Measurements from ENCODE around the gene AGBL4.
"Not testable (repeated sequence)": the region's sequence is repeated elsewhere in the genome, so short reads cannot be mapped to it uniquely, and the experiment has no call there.

Gene AGBL4

DNA sequence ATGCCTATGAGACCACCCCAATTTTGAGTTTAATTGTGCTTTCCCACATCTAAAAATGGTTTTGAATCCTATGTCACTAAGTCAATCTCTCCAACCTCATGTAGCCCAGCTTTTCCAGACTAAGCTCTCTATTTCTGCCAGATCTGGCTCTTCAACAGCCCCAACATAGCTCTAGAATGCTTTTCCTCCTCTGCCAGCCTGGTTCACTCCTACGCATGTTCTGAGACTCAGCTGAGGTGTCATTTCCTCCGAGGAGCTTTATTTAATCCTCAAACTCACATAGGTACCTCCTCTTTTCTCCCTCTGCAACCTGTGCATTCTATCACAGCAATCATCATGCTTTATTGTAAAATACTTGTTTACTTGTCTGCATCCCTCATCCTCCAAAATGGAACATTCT is 729.2 kb downstream of the AGBL4 start:
- Histone ChIP-seq H2BK120ac (ENCODE audit: low read depth, low read length) (no peak overlapping the region), H3K4me2 (ENCODE audit: low read length, poor library complexity, severe bottlenecking) (no peak overlapping the region), H3K27me3 (ENCODE audit: control insufficient read depth in 1 of 2, insufficient read depth in 1 of 2, low read length in 2 of 2) (no peaks in the 10 kb centered on the region), H3K14ac (ENCODE audit: low read length in 2 of 2) (no peak overlapping the region), H3K27ac (ENCODE audit: low read length, poor library complexity, severe bottlenecking) (no peak overlapping the region), H3K36me3 (ENCODE audit: control insufficient read depth in 1 of 2, insufficient read depth in 2 of 2, low read depth in 1 of 2, low read length in 2 of 2) (no peaks in the 10 kb centered on the region), H3K4ac (ENCODE audit: low read depth in 1 of 2, low read length in 2 of 2) (no peak overlapping the region), H2BK15ac (ENCODE audit: low read depth, poor library complexity, severe bottlenecking) (no peak overlapping the region), H3K4me1 (ENCODE audit: control insufficient read depth, insufficient read depth, low read depth, low read length) (no peaks in the 10 kb centered on the region), H2AK5ac (ENCODE audit: low read length, severe bottlenecking) (no peak overlapping the region), H3K23ac (ENCODE audit: low read length in 2 of 2) (no peak overlapping the region), H2AFZ (ENCODE audit: low read depth, low read length) (no peak overlapping the region), H3K79me1 (replicated peaks; ENCODE audit: low read length, poor library complexity, severe bottlenecking) (no peaks in the 10 kb centered on the region), H3K4me3 (ENCODE audit: insufficient read depth in 1 of 2, low read depth in 1 of 2, low read length in 2 of 2) (no peak overlapping the region), H2BK12ac (ENCODE audit: low read length in 2 of 2) (no peak overlapping the region), H3K18ac (ENCODE audit: low read depth in 1 of 2, low read length in 2 of 2) (no peak overlapping the region), H2BK5ac (ENCODE audit: low read depth, low read length, poor library complexity, severe bottlenecking) (no peak overlapping the region), H4K8ac (ENCODE audit: low read length) (no peak overlapping the region), H3K9ac (ENCODE audit: low read length) (no peak overlapping the region), H4K91ac (ENCODE audit: low read length) (no peak overlapping the region), H3K9me3 (ENCODE audit: control insufficient read depth, low read length) (peaks cover 12% of the 10 kb centered on the region)
- 51% methylated on average over 2 of the region's 2 CpGs for WGBS
- no peak for DNase-seq

DNA sequence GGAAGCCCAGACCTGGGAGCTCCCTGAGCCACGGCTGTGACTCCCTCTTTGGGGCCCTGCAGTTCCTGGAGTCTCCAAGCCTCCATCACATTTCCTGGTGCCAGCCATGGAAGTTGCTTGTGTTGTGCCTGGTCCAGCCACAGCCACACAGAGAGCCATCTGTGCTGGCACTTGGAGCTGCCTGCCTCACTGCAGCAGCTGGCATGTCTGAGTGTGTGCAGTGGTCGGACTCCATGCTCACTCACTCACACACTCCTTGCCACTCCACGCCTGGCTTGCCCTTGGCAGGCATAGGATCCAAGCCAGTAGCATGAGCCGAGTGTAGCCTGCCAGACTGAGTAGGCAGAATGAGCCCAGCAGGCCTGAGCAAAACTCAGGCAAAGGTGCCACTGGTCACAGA is 730.7 kb downstream of the AGBL4 start:
- Histone ChIP-seq H3K27me3 (ENCODE audit: control insufficient read depth in 1 of 2, insufficient read depth in 1 of 2, low read length in 2 of 2) (no peaks in the 10 kb centered on the region), H2AFZ (ENCODE audit: low read depth, low read length) (no peak overlapping the region), H3K18ac (ENCODE audit: low read depth in 1 of 2, low read length in 2 of 2) (no peak overlapping the region), H3K14ac (ENCODE audit: low read length in 2 of 2) (no peak overlapping the region), H3K79me1 (replicated peaks; ENCODE audit: low read length, poor library complexity, severe bottlenecking) (no peaks in the 10 kb centered on the region), H3K23ac (ENCODE audit: low read length in 2 of 2) (no peak overlapping the region), H2AK5ac (ENCODE audit: low read length, severe bottlenecking) (no peak overlapping the region), H3K4me1 (ENCODE audit: control insufficient read depth, insufficient read depth, low read depth, low read length) (no peaks in the 10 kb centered on the region), H3K4ac (ENCODE audit: low read depth in 1 of 2, low read length in 2 of 2) (no peak overlapping the region), H4K8ac (ENCODE audit: low read length) (no peak overlapping the region), H4K91ac (ENCODE audit: low read length) (no peak overlapping the region), H2BK5ac (ENCODE audit: low read depth, low read length, poor library complexity, severe bottlenecking) (no peak overlapping the region), H2BK15ac (ENCODE audit: low read depth, poor library complexity, severe bottlenecking) (no peak overlapping the region), H3K36me3 (ENCODE audit: control insufficient read depth in 1 of 2, insufficient read depth in 2 of 2, low read depth in 1 of 2, low read length in 2 of 2) (no peaks in the 10 kb centered on the region), H3K4me2 (ENCODE audit: low read length, poor library complexity, severe bottlenecking) (no peak overlapping the region), H2BK120ac (ENCODE audit: low read depth, low read length) (no peak overlapping the region), H3K4me3 (ENCODE audit: insufficient read depth in 1 of 2, low read depth in 1 of 2, low read length in 2 of 2) (no peak overlapping the region), H3K27ac (ENCODE audit: low read length, poor library complexity, severe bottlenecking) (no peak overlapping the region), H3K9me3 (ENCODE audit: control insufficient read depth, low read length) (peaks cover 12% of the 10 kb centered on the region), H2BK12ac (ENCODE audit: low read length in 2 of 2) (no peak overlapping the region), H3K9ac (ENCODE audit: low read length) (no peak overlapping the region)
- DNase-seq: no peak
- WGBS: 37% methylated on average over 4 of the region's 4 CpGs

DNA sequence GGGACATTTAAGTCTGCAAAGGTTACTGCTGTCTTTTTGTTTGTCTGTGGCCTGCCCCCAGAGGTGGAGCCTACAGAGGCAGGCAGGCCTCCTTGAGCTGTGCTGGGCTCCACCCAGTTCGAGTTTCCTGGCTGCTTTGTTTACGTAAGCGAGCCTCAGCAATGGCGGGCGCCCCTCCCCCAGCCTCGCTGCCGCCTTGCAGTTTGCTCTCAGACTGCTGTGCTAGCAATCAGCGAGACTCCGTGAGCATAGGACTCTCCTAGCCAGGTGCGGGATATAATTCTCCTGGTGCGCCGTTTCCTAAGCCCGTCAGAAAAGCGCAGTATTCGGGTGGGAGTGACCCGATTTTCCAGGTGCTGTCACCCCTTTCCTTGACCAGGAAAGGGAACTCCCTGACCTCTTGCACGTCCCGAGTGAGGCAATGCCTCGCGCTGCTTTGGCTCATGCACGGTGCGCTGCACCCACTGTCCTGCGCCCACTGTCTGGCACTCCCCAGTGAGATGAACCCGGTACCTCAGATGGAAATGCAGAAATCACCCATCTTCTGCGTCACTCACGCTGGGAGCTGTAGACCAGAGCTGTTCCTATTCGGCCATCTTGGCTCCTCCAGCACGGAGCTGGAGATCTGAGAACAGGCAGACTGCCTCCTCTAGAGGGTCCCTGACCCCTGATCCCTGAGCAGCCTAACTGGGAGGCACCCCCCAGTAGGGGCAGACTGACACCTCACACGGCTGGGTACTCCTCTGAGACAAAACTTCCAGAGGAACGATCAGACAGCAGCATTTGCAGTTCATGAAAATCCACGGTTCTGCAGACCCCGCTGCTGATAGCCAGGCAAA is 766.3 kb downstream of the AGBL4 start:
- not testable (repeated sequence) for H2BK120ac ChIP-seq (ENCODE audit: low read depth, low read length); H3K4me2 ChIP-seq (ENCODE audit: low read length, poor library complexity, severe bottlenecking); H3K4me3 ChIP-seq (ENCODE audit: insufficient read depth in 1 of 2, low read depth in 1 of 2, low read length in 2 of 2); H3K27ac ChIP-seq (ENCODE audit: low read length, poor library complexity, severe bottlenecking); H3K36me3 ChIP-seq (ENCODE audit: control insufficient read depth in 1 of 2, insufficient read depth in 2 of 2, low read depth in 1 of 2, low read length in 2 of 2); H2BK5ac ChIP-seq (ENCODE audit: low read depth, low read length, poor library complexity, severe bottlenecking); H3K4me1 ChIP-seq (ENCODE audit: control insufficient read depth, insufficient read depth, low read depth, low read length); DNase-seq; H3K9ac ChIP-seq (ENCODE audit: low read length); H3K14ac ChIP-seq (ENCODE audit: low read length in 2 of 2); H3K23ac ChIP-seq (ENCODE audit: low read length in 2 of 2); H3K79me1 ChIP-seq (replicated peaks; ENCODE audit: low read length, poor library complexity, severe bottlenecking); H2BK15ac ChIP-seq (ENCODE audit: low read depth, poor library complexity, severe bottlenecking); H2BK12ac ChIP-seq (ENCODE audit: low read length in 2 of 2); H3K4ac ChIP-seq (ENCODE audit: low read depth in 1 of 2, low read length in 2 of 2); H3K27me3 ChIP-seq (ENCODE audit: control insufficient read depth in 1 of 2, insufficient read depth in 1 of 2, low read length in 2 of 2); H2AK5ac ChIP-seq (ENCODE audit: low read length, severe bottlenecking); H3K18ac ChIP-seq (ENCODE audit: low read depth in 1 of 2, low read length in 2 of 2); H4K91ac ChIP-seq (ENCODE audit: low read length); H4K8ac ChIP-seq (ENCODE audit: low read length); H2AFZ ChIP-seq (ENCODE audit: low read depth, low read length)
- WGBS: 76% methylated on average over 32 of the region's 32 CpGs
- H3K9me3 ChIP-seq (ENCODE audit: control insufficient read depth, low read length): peaks cover 29% of the 10 kb centered on the region

DNA sequence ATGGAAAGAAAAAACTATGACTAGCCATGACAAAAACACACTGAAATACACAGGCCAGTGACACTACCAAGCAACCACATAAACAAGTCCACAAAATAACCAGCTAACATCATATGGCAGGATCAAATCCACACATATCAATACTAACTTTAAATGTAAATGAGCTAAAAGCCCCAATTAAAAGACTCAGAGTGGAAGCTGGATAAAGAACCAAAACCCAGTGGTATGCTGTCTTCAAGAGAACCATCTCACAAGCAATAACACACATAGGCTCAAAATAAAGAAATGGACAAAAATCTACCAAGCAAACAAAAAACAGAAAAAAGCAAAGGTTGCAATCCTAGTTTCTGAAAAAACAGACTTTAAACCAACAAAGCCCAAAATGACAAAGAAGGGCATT is 770.8 kb downstream of the AGBL4 start:
- no peak overlapping the region for H2AK5ac ChIP-seq (ENCODE audit: low read length, severe bottlenecking)
- H4K8ac ChIP-seq (ENCODE audit: low read length): no peak overlapping the region
- H3K14ac ChIP-seq (ENCODE audit: low read length in 2 of 2): no peak overlapping the region
- no peak overlapping the region for H3K4me2 ChIP-seq (ENCODE audit: low read length, poor library complexity, severe bottlenecking)
- peaks cover 48% of the 10 kb centered on the region for H3K9me3 ChIP-seq (ENCODE audit: control insufficient read depth, low read length)
- no peak overlapping the region for H2BK120ac ChIP-seq (ENCODE audit: low read depth, low read length)
- H2BK12ac ChIP-seq (ENCODE audit: low read length in 2 of 2): no peak overlapping the region
- H3K4ac ChIP-seq (ENCODE audit: low read depth in 1 of 2, low read length in 2 of 2): no peak overlapping the region
- no peak overlapping the region for H3K23ac ChIP-seq (ENCODE audit: low read length in 2 of 2)
- H2BK5ac ChIP-seq (ENCODE audit: low read depth, low read length, poor library complexity, severe bottlenecking): no peak overlapping the region
- H3K9ac ChIP-seq (ENCODE audit: low read length): no peak overlapping the region
- H3K79me1 ChIP-seq (replicated peaks; ENCODE audit: low read length, poor library complexity, severe bottlenecking): no peaks in the 10 kb centered on the region
- no peak overlapping the region for H2BK15ac ChIP-seq (ENCODE audit: low read depth, poor library complexity, severe bottlenecking)
- H3K18ac ChIP-seq (ENCODE audit: low read depth in 1 of 2, low read length in 2 of 2): no peak overlapping the region
- no peaks in the 10 kb centered on the region for H3K36me3 ChIP-seq (ENCODE audit: control insufficient read depth in 1 of 2, insufficient read depth in 2 of 2, low read depth in 1 of 2, low read length in 2 of 2)
- H3K27ac ChIP-seq (ENCODE audit: low read length, poor library complexity, severe bottlenecking): no peak overlapping the region
- H2AFZ ChIP-seq (ENCODE audit: low read depth, low read length): no peak overlapping the region
- no peak for DNase-seq
- no peaks in the 10 kb centered on the region for H3K4me1 ChIP-seq (ENCODE audit: control insufficient read depth, insufficient read depth, low read depth, low read length)
- H4K91ac ChIP-seq (ENCODE audit: low read length): no peak overlapping the region
- H3K27me3 ChIP-seq (ENCODE audit: control insufficient read depth in 1 of 2, insufficient read depth in 1 of 2, low read length in 2 of 2): no peaks in the 10 kb centered on the region
- no peak overlapping the region for H3K4me3 ChIP-seq (ENCODE audit: insufficient read depth in 1 of 2, low read depth in 1 of 2, low read length in 2 of 2)

Measured in mesenchymal stem cell (in vitro differentiated cells and primary cell).